Activated CD4-positive, alpha-beta memory T cell treated with anti-CD3 and anti-CD28 coated beads for 36 hours (primary cell): ENCODE measurements around the gene H2BK1. TPM values are rescaled to one million over a fixed set of nuclear protein-coding genes. Genes with fewer than 3 reads are reported as not detected.

Experiments
- CTCF ChIA-PET: fragments of 350-600 bp; sonication (Branson Sonifier 250); formaldehyde crosslinking; loops from one replicate; lab custom pipeline; 2021; ENCODE audit warnings: antibody characterized with exemption, inconsistent platforms; lab: Charles Lee
- POLR2A ChIA-PET: fragments of 350-600 bp; sonication (Branson Sonifier 250); formaldehyde crosslinking; loops from one replicate; lab custom pipeline; 2021; ENCODE audit warnings: antibody characterized with exemption; lab: Charles Lee
- DNase-seq: peaks from one replicate; pipeline ENCODE4 v3.0.0-alpha.2; 2020
- H3K27ac Mint-ChIP-seq: one replicate; pipeline ENCODE4 v1.8.0; 2021; ENCODE audit warnings: mixed read lengths
- H3K27me3 Mint-ChIP-seq: one replicate; pipeline ENCODE4 v1.8.0; 2021; ENCODE audit warnings: mixed read lengths
- H3K36me3 Mint-ChIP-seq: one replicate; pipeline ENCODE4 v1.8.0; 2021; ENCODE audit warnings: mixed read lengths
- H3K4me1 Mint-ChIP-seq: one replicate; pipeline ENCODE4 v1.8.0; 2021; ENCODE audit warnings: low read depth, mixed read lengths
- H3K4me3 Mint-ChIP-seq: one replicate; pipeline ENCODE4 v1.8.0; 2021; ENCODE audit warnings: mild to moderate bottlenecking, mixed read lengths
- H3K9me3 Mint-ChIP-seq: one replicate; pipeline ENCODE4 v1.8.0; 2021; ENCODE audit warnings: mixed read lengths
- intact Hi-C: fragments of 100-400 bp; cut with micrococcal nuclease; formaldehyde crosslinking; loops from one replicate; pipeline ENCODE4 v1.15.1; 2023
- total RNA-seq, 2 experiments: library from RNA; stranded (reverse); gene quantifications; one replicate each; pipeline ENCODE4 v1.2.3, GENCODE V29; 2021

H2BK1 gene
- not detected for total RNA-seq

DNA sequence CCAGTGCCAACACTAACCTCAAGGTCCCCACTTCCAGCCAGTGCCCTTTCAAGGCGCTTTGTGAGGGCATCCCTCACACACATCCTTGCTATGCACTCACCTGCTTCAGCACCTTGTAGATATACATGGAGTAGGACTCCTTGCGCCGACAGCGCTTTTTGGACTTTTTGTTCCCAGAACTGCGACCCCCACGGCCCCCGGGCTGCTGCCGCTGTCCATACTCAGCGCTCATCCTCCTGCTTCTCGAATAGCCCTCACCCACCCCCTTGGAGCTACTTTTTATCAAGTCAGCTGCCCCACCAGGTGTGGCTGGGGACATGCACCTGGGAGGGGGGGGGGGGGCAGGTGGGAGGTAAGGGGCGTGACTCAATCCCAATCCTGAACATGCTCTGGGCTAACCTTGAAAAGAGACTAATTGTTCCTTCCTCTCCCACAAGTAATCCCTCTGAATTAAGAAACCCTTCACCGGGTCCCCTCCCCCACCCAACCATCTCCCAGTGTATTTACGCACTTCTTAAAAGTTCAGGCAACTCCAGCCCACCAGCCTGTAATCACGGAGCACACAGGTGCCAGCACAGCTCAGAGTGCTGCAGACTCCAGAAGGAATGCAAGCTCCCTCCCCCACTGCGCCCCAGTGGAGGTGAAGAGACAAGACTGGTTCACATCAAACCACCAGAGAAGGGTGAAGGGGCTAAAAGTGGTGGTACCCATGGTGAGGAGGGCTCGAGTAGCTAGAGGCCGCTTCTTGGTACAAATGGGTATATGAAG lies at the start of gene H2BK1:
H2BK1 (minus strand) TSS at position 402 of the 768 bp plus-strand sequence; CDS start at position 232, 170 bp downstream.
- H3K9me3 Mint-ChIP-seq: no peaks in the 10 kb centered on the region
- no peak for DNase-seq
- H3K27me3 Mint-ChIP-seq: no peaks in the 10 kb centered on the region
- ChIA-PET CTCF (no interaction called here), POLR2A (no interaction called here)
- peaks cover 21% of the 10 kb centered on the region for H3K36me3 Mint-ChIP-seq
- H3K4me1 Mint-ChIP-seq: peaks cover 26% of the 10 kb centered on the region
- no peak within 1 kb of the TSS for H3K4me3 Mint-ChIP-seq
- intact Hi-C loops: no loop called here
- no peak within 1 kb of the TSS for H3K27ac Mint-ChIP-seq

DNA sequence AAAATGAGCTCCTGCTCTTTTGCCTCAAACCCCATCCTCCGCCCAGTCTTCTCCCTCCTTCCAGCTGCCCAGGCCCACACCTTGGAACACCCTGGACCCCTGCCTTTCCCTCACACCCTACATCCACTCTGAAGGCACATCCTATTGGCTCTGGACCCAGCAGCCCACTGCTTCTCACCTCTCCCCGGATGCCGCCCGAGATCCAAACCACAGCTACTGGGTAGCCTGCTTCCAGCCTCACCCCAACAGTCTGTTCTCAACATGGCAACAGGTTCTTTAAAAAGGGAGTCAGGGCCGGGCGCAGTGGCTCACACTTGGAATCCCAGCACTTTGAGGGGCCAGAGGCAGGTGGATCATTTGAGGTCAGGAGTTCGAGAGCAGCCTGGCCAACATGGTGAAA lies 47.7 kb upstream of the H2BK1 start:
- no peak for DNase-seq
- POLR2A ChIA-PET: no interaction called here
- intact Hi-C loops: no loop called here
- H3K9me3 Mint-ChIP-seq: no peaks in the 10 kb centered on the region
- H3K36me3 Mint-ChIP-seq: no peaks in the 10 kb centered on the region
- H3K4me3 Mint-ChIP-seq: no peak overlapping the region
- H3K4me1 Mint-ChIP-seq: no peaks in the 10 kb centered on the region
- CTCF ChIA-PET: interaction anchor here (3.4 kb wide), 1 partner anchor 14 kb away, joined by 21 read pairs; no protein-coding TSS in a partner anchor
- peaks cover 30% of the 10 kb centered on the region for H3K27me3 Mint-ChIP-seq
- H3K27ac Mint-ChIP-seq: no peak overlapping the region

DNA sequence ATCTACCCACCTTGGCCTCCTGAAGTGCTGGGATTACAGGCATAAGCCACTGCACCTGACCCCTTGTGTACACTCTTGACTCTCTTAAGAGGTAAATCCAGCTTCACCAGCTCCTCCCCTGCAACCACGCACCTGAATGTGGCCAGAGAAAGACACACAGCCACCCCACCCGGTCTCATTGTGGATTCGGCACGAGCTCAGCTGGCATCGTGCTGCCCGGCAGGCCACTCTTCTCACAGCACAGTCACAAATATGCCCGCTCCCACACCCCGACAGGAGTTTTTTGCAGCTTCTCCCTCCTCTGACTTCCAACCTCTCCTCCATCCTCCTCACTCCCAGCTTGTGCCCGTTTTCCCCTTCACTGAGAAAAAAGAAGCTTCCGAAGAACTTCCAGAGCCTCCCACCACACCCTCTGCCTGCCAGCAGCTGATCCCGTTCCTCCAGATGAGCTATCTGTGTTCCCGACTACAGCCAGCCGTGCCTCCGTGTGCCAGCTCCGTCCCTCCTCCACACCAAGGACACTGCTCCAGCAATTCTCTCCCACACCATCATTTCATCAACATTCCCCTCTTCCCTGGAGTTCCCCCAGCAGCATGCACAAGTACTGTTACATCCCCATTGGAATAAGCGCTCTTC lies 46.2 kb upstream of the H2BK1 start:
- ChIA-PET CTCF (interaction anchor here (0.9 to 3.4 kb wide), 2 partner anchors 10 to 13 kb away, joined by 3 to 21 read pairs; no protein-coding TSS in a partner anchor), POLR2A (interaction anchor here (1.5 kb wide), 1 partner anchor 14 kb away, joined by 5 read pairs; no protein-coding TSS in a partner anchor)
- DNase-seq: no peak
- no peak overlapping the region for H3K4me3 Mint-ChIP-seq
- H3K27me3 Mint-ChIP-seq: peaks cover 39% of the 10 kb centered on the region
- no peaks in the 10 kb centered on the region for H3K36me3 Mint-ChIP-seq
- H3K9me3 Mint-ChIP-seq: no peaks in the 10 kb centered on the region
- no peaks in the 10 kb centered on the region for H3K4me1 Mint-ChIP-seq
- H3K27ac Mint-ChIP-seq: no peak overlapping the region
- intact Hi-C loops: no loop called here

DNA sequence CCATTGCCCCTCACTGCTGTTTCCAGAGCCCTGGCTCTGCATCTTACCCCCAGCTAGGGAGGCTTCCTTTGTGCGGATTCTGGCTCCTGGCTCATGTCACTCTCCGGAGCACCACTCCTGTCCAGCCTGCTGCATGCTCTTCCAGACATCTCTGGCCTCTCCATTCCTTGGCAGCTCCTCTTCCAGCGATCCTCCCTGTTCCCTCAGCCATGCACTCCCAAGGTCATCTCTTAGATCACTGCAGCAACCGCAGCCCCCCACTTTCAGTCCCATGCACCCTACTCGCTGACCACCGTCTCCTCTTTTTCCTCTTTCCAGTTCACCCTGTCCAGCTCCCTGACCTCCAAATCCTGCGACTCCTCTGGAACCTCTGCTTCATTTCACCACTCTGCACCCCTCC lies 45.1 kb upstream of the H2BK1 start:
- DNase-seq: no peak
- no peak overlapping the region for H3K27ac Mint-ChIP-seq
- no peaks in the 10 kb centered on the region for H3K36me3 Mint-ChIP-seq
- H3K4me1 Mint-ChIP-seq: peaks cover 4% of the 10 kb centered on the region
- no peaks in the 10 kb centered on the region for H3K9me3 Mint-ChIP-seq
- CTCF ChIA-PET: interaction anchor here (0.8 to 3.4 kb wide), 3 partner anchors 9 to 87 kb away, joined by 3 to 21 read pairs (median 4); no protein-coding TSS in a partner anchor
- intact Hi-C loops: no loop called here
- peaks cover 46% of the 10 kb centered on the region for H3K27me3 Mint-ChIP-seq
- POLR2A ChIA-PET: interaction anchor here (1.5 kb wide), 1 partner anchor 12 kb away, joined by 5 read pairs; no protein-coding TSS in a partner anchor
- no peak overlapping the region for H3K4me3 Mint-ChIP-seq

DNA sequence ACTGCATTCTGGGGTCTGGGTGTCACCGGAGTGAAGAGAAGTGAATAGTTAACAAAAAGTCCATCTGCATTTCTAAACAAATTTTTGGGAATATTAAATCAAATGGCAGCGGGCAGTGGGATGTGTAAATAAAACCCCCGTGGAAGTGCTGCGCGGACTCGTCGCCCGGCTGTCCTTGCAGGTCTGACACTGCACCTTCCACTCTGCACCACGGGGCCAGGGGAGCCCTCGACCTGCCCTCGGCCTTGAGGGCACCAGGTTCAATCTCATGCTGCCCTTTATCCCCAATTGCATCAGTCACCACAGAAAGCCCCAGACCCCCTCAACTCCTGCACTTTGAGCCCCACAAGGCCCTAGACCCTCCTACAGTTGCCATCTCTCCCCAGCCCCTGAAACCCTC lies 44.6 kb upstream of the H2BK1 start:
- no peaks in the 10 kb centered on the region for H3K9me3 Mint-ChIP-seq
- H3K4me1 Mint-ChIP-seq: peaks cover 4% of the 10 kb centered on the region
- intact Hi-C loops: no loop called here
- H3K27ac Mint-ChIP-seq: no peak overlapping the region
- no peak overlapping the region for H3K4me3 Mint-ChIP-seq
- H3K36me3 Mint-ChIP-seq: no peaks in the 10 kb centered on the region
- POLR2A ChIA-PET: interaction anchor here (1.5 kb wide), 1 partner anchor 12 kb away, joined by 5 read pairs; no protein-coding TSS in a partner anchor
- peaks cover 50% of the 10 kb centered on the region for H3K27me3 Mint-ChIP-seq
- no peak for DNase-seq
- CTCF ChIA-PET: interaction anchor here (1.3 to 3.4 kb wide), 2 partner anchors 9 to 11 kb away, joined by 4 to 21 read pairs; no protein-coding TSS in a partner anchor

DNA sequence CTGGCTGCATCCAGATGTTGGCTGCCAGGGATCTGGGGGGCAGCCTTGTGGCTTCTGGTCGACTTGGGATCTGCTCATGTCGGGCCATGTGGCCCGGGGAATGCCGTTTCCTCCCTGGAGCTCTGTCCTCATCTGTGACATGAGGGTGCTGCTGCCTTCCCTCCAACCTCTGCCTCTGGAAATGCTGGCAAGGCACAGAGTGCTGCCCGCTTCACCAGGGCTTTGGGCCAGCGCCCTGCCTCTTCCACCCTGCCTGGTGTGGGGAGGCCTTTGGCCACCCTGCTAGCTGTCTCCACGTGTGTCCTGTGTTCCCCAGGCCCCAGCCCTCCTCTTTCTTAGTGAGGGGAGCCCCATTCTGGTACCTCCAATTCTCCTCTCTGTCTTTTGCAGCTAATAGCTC lies 44.0 kb upstream of the H2BK1 start:
- Mint-ChIP-seq H3K27me3 (peaks cover 55% of the 10 kb centered on the region), H3K27ac (no peak overlapping the region), H3K9me3 (no peaks in the 10 kb centered on the region), H3K4me1 (peaks cover 5% of the 10 kb centered on the region), H3K4me3 (no peak overlapping the region), H3K36me3 (no peaks in the 10 kb centered on the region)
- ChIA-PET POLR2A (no interaction called here), CTCF (interaction anchor here (0.9 kb wide), 1 partner anchor 10 kb away, joined by 3 read pairs; no protein-coding TSS in a partner anchor)
- no peak for DNase-seq
- intact Hi-C loops: no loop called here

DNA sequence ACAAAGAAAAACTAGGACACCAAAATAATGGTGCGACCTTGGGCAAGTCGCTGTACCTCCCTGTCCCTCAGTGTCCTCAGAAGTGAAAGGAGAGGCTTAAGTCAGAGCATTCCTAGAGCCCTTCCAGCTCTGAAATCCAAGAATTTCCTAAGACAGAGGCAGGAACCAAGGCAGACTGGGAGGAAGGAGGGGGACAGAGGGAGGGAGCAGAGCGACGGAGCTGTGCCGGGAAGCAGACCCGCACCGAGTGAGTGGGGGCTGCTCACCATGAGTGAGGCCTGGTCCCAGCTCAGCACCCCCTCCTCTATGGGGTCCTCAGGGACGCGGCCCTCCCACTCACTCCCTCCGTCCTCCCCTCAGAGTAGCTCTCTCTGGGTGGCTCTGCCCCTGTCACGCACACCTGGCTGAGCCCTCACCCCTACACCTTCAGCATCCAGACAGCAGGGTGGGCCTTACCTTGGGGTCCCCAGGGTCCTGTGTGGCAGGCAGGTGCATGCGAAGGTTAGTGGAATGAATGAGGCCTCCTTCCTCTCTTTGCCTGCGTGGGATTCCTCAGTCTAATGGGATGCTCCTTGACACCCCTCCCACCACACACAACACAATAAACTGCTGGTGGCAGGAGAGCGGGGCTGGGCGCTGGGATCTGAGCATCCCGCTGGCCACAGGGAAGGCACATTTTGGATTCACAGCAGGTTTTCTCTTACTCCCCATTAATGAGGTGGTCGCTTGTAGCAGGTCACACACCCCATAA lies 42.8 kb upstream of the H2BK1 start:
- POLR2A ChIA-PET: no interaction called here
- intact Hi-C loops: no loop called here
- DNase-seq: no peak
- CTCF ChIA-PET: interaction anchor here (1.3 to 1.6 kb wide), 2 partner anchors 9 to 85 kb away, joined by 3 read pairs; partner anchors contain the start of gene GBX1
- Mint-ChIP-seq H3K9me3 (no peaks in the 10 kb centered on the region), H3K36me3 (no peaks in the 10 kb centered on the region), H3K27ac (no peak overlapping the region), H3K4me1 (peaks cover 10% of the 10 kb centered on the region), H3K4me3 (no peak overlapping the region), H3K27me3 (peaks cover 60% of the 10 kb centered on the region)

DNA sequence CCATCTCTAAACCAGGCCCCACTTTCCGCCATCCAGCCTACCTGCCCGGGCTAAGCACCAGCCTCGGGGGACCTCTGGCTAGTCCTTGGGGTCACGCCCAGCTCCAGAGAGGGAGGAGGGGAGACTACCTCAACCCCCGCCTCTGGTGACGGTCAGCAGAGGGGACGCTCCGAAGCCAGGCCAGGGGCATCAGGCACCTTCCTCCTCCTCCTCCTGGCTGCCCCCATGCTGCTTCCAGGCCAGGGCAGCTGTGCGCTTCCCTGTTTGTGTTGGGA lies 42.2 kb upstream of the H2BK1 start:
- H3K4me3 Mint-ChIP-seq: no peak overlapping the region

DNA sequence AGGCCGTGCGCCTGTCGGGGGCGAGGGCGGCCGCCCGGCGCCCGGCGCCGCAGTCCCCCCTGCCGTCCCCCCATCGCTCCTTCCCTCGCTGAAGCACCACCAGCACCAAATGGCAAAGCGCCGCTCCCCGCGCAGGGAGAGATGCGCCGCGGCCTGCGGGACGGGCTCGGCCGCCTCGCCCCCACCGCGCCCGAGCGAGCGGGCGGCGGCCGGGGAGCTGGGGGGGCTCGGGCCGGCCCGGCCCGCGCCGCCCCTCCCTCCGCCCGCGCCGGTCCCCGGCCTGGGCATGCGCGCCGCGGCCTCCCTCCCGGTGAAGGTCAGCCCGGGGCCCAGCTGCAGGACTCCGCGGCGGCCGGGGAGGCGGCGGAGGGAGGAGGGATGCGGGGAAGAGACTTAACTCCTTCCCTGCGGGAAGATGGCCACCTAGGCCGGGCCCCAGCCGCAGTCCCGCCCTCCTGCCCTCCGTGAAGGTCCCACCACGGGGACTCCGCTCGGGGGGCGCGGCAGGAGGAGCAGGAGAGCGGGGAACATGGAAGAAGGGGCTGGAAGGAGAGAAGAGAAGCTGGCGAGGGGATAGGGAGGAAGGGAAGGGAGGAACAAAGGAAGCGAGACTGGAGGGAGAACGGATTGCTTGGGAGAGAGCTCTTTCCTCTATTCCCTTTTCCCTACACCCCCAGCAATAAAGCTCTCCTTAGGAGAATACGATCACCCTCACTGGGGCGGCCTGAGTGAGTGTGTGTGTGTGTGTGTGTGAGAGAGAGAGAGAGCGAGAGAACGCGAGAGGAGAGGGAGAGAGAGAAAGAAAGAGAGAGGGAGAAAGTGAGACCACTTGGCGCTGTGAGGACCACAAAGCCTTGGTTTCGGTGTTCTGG lies 41.6 kb upstream of the H2BK1 start:
- Mint-ChIP-seq H3K4me1 (peaks cover 14% of the 10 kb centered on the region), H3K4me3 (no peak overlapping the region), H3K9me3 (no peaks in the 10 kb centered on the region), H3K36me3 (no peaks in the 10 kb centered on the region), H3K27me3 (peaks cover 63% of the 10 kb centered on the region), H3K27ac (no peak overlapping the region)
- ChIA-PET CTCF (interaction anchor here (0.7 to 1.6 kb wide), 3 partner anchors 8 to 84 kb away, joined by 3 read pairs; partner anchors contain the start of gene GBX1), POLR2A (no interaction called here)
- intact Hi-C loops: no loop called here
- DNase-seq: no peak

More for the DNA sequence above, 42.2 kb upstream of the H2BK1 start:
- Mint-ChIP-seq H3K4me1 (peaks cover 14% of the 10 kb centered on the region), H3K9me3 (no peaks in the 10 kb centered on the region), H3K36me3 (no peaks in the 10 kb centered on the region), H3K27me3 (peaks cover 60% of the 10 kb centered on the region), H3K27ac (no peak overlapping the region)
- ChIA-PET CTCF (interaction anchor here (1.3 to 1.6 kb wide), 2 partner anchors 8 to 85 kb away, joined by 3 read pairs; partner anchors contain the start of gene GBX1), POLR2A (no interaction called here)
- intact Hi-C loops: no loop called here
- no peak for DNase-seq

DNA sequence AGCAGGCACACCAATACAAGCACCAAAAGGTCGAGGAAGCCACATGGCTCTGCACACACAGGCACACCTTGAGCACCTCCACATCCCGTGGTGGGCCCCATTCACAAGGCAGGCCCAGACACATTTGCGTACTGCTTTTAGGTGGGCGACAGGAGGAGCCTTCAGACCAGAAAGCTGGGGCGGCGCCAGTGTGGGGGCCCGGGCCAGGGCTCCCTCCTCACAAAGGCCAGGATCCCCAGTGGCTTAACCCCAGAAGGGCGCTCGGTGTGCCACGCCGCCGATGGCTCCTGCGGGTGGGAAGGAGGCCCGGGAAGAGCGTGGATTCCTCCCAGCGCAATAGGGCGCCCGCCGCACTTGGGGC lies 41.0 kb upstream of the H2BK1 start:
- Mint-ChIP-seq H3K4me1 (peaks cover 14% of the 10 kb centered on the region), H3K9me3 (no peaks in the 10 kb centered on the region), H3K4me3 (peak overlapping the region; percentile 10), H3K27me3 (peaks cover 64% of the 10 kb centered on the region), H3K36me3 (no peaks in the 10 kb centered on the region), H3K27ac (no peak overlapping the region)
- intact Hi-C loops: no loop called here
- POLR2A ChIA-PET: no interaction called here
- CTCF ChIA-PET: interaction anchor here (0.7 kb wide), 1 partner anchor 83 kb away, joined by 3 read pairs; no protein-coding TSS in a partner anchor
- no peak for DNase-seq
